GM18868 (cell line): Measurements from ENCODE around the gene CSTPP1.

Experiments used
- ATAC-seq: cut with Tn5 transposase; IDR thresholded peaks from one replicate; pipeline ENCODE4 v1.9.1; 2021; ENCODE audit warnings: mild to moderate bottlenecking, moderate library complexity; ENCODE audit not compliant: unreplicated experiment

The CSTPP1 gene

DNA sequence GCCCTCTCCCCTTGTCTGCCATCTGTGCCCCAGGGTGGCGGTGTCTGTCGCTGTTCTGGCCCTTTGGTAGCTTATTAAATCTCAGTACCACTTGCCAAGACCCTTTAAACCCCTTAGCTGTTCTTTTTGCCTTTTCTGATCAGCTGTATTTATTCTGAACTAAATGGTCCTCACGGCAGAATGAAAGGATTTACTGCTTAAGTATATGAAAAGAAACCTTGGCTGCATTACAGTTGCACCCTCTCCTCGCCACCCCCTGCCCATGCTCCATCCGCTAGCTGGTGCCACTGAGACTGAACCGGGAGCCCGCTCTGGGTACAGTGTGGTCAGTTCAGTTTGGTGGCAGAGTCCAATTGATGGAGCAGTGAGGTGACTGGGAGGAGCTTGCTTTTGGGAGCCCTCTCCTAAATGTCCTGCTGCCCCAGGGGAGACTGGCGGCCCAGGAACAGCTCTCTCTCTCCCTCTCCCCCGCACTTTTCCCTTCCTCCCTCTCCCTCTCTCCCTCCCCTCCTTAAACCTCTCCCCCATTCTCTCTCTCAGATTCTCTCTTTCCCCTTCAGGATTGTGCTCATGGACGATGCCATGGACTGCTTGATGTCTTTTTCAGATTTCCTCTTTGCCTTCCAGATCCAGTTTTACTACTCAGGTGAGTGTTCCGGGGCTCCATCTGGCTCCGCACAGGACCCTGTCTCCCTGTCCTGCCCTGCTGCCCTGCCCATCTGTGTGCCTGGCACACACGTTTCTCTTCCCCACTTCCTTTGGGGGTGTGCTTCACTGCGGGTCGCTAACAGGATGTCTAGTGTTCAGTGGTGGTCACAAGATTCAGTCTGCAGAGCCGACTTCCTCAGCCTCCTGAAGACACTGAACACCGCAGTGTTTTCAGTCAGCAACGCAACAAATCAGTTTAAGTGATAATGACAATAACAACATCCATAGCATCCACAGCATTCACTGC lies 218.3 kb downstream of the CSTPP1 start:
- ATAC-seq = no peak

DNA sequence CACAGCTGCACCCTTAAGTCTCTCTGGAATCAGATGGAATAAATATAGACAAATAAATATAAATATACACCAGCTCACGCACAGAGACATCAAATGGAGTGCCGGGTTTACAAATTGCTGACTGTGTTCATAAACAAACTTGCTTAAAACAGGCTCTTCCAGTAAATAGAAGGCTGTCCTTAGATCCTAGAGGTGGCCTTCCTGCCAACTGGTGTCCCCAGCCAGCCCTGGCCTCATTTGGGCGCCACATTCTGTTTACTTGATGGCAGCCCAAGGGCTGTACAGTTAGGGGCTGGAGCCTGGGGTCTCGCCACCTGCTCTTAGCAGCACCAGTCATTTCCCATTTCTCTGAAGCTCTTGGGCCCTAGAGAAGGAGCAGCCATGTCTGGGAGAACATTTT lies 219.3 kb downstream of the CSTPP1 start:
- no peak for ATAC-seq

DNA sequence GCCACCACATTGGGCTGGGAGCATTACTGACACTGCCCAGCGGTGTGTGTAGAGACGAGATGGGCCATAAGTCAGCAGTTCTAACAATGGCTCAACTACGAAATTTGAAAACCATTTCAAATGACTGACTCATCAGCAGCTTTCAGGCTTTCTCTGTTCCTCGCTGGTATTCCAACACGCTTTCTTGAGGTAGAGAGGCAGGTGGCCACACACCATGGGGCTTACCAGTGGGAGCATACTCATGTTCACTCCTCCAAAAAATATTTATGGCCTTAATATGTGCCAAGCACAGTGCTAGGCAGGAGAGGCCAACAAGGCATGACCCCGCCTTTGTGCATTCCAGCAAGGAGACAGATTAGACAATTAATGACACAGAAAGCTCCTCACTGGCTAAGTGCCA lies 219.8 kb downstream of the CSTPP1 start:
- no peak for ATAC-seq

DNA sequence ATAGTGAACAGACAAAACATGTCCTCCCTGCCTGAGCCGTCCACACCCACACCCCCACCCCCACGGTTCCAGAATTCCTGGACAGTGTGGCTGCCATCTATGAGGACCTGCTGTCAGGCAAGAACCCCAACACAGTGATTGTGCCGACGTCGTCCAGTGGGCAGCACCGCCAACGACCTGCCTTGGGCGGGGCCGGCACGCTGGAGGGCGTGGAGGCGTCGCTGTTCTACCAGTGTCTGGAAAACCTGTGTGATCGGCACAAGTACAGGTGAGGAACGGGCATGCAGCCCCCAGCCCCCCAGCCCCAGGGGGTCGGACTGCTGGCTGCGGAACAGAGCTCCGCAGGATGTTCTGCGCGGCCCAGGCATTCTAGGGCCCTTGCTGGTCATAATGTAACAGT lies 220.4 kb downstream of the CSTPP1 start:
- no peak for ATAC-seq

DNA sequence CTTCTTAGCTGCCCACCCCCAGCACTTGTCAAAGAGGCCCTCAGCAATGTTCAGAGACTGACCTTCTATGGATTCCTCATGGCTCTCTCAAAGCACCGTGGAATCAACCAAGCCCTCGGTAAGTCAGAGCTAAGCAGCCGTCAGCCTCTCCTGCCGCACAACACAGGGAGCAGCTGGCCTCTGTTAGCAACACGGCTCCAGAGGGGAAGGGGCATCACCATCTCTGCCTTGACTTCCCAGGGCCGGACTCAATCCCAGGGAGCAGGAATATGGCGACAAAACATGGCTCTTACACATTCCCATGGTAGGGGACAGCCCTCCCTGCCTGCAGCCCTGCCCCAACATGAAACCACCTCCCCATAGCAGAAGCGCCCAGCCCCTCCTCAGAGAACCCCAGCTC lies 221.2 kb downstream of the CSTPP1 start:
- ATAC-seq = no peak

DNA sequence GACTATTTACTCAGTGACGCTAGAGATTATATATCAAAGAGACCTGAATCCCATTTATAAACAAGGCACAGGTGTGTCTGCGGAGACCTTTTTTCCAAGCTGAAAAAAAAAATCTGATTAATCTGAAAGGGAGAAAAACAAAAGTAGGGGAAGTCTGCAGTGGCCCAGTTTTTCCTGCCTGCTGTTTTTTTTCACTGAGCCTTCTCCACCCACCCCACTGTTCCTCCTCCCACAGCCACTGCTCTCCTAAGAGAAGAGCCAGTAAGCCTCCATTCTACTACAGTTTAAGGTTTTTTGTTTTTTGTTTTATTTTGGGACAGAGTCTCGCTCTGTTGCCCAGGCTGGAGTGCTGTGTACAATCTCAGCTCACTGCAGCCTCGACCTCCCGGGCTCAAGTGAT lies 221.7 kb downstream of the CSTPP1 start:
- ATAC-seq = no peak

DNA sequence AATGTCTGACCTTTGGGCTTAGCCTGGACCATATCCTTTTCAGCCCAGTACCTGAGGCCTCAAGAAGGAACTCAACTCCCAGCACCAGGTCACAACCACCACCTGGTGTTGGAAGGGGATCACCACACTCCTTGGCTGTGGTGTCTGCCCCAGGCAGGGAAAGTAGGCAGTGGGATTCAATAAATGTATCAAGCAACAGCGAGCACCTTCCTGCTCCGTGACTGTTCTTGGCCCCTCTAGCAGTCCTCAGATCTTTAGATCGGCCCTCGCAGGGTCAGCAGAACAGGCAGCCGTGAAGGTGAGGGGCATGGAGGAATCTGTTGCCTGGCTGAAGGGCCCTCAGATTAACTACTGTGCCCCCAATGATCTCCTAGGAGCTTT lies 224.2 kb downstream of the CSTPP1 start:
- no peak for ATAC-seq

DNA sequence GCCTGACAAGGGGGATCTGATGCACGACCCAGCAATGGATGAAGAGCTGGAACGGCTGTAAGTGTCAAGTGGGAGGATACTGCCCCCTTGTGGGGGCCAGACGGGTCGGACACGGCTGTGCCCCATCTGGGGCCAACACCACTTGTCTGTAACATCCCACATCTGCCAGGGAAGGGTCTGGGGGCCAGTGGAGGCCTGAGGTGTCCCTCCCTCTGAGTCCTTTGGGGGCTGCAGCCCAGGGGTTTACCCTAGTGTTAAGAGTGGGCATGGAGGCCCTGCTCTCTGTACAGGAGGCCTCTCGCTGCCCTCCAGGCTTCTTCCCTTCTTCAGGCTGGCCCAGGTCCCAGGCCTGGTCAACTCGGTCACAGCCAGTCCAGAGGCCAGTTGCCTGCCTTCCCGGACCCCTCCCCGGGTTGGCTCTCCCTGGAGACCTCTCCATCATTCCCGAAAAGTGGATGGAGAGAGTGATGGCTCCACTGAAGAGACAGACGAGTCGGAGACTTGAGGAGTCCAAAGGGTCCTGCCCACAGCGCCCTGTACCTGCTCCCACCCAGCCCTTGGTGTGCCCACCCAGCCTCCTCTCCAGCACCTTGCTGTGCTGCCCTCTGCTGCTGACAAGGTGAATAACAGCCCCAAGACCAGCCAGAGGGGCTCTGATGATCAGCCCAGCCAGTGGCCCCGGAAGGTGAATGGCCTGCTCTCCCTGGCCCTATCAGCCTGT lies 224.7 kb downstream of the CSTPP1 start:
- no peak for ATAC-seq

DNA sequence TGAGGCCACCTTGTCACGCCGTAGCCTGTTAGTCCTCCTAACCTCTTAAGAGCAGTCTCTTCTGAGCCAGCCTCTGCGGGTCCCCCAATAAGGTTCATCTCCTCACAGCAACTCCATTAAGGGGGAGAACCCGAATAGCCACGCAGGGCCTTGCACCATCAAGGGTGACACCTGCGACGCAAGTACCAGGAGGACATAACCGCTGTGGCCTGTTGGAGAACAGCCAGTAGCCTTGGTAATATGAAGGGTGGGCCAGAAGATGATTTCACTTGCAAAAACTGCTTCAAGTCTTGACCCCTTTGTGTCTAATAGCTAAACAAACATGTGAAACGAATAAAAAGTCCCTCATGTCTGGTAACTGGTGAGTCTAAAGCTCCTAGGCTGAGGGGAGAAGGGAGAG lies 225.3 kb downstream of the CSTPP1 start:
- ATAC-seq = no peak

DNA sequence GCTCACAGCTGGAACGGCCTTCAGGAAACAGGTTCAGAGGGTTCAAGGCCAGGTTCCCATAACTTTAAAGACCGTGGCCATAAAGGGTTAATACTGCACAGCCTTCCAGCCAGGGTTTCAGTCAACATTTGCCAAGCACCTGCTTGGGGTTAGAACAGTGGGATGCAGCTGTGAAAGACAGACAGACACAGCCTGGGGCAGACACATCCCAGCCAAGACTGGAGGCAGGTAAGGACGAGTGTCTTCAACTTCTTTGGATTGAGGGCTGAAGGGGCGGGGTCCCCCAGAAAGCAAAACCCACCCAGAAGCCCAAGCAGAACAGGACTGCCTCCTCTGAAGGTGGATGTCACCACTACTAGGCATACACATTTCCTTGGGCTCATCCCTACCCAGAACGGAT lies 225.9 kb downstream of the CSTPP1 start:
- ATAC-seq = no peak

DNA sequence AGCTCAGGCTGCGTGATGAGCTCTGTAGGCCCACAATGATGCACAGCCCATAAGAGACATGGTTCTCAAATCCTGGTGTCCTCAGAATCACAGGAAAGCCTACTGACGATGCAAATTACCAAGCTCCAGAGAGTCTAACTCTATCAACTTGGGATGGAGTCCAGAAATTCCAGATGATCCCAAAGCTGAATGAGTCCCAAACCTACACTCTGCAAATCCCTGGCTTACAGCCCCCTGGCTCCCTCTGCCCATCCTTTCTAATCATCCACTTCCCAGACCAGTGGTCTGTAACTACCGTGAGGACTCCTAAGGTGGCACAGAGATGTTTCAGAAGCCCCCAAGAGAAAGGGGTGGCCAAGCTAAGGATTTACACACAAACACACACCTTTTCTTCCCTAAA lies 226.6 kb downstream of the CSTPP1 start:
- no peak for ATAC-seq

DNA sequence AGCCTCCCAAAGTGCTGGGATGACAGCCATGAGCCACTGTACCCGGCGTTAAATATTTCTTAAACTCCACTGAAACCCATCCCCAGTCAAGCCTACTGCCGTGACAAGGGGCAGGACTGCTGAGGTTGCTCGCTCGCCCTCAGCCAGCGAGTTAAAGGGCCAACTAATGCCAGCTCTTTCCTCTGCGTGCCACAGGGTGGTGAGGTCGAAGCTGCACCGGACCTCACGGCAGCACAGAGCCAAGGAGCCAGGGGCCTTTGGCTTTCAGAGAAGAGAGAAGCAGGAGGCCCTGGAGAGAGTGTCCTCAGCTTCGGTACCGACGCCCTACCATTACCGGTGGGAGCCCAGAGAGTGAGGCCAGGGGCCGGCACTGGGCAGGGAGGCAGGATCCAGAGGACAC lies 227.3 kb downstream of the CSTPP1 start:
- ATAC-seq = no peak

DNA sequence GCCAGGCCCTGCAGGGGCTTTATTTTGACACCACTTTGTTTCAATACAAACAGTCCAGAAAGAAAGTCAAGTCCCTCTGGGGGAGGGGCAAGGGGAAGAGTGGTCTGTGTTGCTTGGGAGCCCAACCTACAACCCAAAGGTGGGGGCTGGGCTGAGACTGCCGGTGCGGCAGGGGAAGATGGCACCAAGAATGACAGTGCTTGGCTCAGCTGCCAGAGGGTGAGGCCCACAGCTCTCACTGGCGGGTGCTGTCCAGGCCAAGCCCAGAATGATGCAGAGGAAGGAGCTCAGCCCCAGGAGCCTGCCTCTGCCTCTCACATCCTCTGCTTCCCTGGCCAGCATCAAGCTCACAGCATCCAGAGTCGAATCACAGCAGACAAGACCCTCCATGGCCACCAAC lies 227.8 kb downstream of the CSTPP1 start:
- no peak for ATAC-seq

DNA sequence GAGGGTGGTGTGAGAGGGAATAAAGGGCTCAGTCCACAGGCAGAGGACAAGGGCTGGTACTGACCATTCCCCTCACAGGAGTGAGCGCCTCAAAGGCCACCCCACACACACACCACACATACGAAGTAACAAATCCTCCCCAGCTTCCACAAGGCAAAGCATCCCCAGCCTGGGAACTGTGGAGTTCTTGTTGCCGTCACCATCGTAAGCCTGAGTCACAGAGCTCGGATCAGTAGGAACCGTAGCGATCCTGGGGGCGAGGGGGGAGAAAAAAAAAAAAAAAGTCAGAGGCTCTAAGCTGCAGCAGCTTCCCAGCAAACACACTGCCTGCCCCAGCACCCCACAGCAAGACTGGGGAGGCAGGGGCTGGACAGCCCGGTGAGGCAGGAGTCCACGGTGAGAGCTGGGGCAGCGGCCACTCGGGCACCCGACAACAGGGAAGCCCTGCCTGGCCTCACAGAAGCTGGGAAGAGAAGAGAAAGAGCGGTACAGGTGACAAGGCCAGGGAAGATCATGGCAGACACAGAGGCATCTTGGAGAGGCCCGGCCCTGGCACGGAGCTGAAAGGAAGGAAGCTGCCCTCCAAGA lies 228.8 kb downstream of the CSTPP1 start:
- no peak for ATAC-seq

DNA sequence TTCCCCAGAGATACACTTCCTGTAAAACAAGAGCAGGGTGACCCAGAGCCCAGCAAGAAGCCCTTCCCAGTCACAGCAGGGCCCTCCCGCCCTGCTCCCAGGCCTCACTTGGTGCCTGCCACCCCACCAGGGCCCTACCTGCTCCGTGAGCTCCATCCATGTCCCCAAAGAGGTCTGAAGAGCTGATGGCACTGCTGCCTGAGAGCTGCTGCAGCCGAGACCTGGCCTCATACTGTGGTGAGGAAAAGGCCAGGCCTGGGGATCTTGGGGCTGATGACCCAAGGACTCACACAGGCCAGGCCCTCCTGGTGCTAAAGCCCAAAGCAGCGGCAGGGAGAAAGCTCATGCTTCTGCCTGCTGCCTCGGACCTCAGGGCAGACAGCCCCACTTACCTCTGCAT lies 229.8 kb downstream of the CSTPP1 start:
- no peak for ATAC-seq

DNA sequence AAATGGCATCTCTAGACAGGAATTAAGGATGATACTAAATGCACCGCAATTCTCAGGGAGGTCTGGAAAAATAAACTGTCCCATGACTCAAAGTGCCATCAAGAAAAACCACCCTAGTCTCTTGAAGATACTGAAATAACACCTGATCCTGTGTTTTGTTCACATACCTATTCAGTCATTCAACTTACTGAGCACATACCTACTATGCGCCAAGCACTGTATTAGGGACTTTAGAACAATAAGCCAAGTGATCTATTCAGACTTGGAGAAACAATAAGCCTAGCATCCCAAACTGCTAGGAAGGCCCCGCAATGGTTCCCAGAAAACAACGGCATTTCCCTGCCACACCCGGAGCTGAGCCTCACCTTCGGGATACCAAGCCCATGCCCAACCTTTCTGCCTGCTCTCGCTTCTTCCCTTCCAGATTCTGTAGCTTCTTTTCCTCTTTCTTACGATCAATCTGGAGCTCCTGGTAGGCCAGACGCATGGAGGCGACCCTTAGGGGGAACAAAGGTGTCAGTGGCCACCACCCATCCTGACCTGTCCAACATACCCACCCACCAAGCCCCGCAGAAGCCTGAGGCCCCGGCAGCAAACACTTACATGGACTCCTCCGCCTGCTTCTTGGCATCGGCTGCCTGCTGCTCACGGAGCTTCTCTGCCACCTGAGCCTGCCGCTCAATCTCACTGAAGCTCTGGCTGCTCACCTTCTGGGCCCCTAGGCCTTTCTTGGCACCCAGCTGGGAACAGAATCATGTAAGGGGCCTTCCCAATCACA lies 234.7 kb downstream of the CSTPP1 start:
- no peak for ATAC-seq

DNA sequence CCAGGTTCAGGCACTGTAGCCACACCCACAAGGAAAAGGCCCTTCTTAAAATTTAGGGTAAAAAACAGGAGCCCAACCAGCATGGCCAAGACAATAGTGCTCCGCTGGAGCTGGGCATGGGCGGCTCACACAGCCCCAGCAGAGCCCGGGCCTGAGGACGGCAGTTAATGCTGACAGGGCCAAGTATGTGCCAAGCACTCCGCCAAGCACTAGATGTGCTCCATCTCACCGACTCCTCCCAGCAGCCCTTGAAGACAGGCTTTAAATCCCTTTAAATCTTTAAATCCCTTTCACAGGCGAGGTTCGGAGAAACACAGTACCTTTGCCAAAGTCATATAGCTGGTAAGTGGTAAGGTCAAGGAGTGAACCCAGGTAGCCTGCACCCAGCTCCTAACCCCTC lies 235.3 kb downstream of the CSTPP1 start:
- ATAC-seq = no peak

DNA sequence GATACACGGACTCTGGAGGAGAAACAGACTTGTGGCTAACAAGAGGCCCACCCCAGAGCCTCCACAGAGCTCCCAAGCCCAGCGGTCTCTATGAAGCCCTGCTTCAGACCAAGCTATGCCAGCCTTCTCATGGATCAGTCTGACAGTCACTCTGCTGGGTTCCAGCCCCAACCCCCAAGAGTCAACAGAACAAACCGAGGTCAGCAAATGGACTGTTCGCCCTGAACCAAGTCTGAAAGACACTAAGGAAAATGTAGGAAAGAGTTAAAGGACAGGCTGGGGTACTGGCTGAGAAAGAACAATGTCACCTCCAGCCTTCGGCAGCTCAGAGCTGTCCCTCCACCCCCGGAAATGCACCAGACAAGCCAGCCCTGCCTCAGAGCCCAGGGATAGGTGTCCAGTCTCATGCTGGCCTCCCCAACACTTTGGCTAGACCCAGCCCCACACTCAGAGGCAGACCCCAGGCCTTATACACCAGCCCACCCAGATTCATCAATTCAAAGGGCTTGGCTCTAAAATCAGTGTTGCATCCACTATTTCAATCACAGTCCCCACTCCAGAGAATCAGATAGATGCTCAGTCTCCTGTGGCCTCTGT lies 236.3 kb downstream of the CSTPP1 start:
- no peak for ATAC-seq

DNA sequence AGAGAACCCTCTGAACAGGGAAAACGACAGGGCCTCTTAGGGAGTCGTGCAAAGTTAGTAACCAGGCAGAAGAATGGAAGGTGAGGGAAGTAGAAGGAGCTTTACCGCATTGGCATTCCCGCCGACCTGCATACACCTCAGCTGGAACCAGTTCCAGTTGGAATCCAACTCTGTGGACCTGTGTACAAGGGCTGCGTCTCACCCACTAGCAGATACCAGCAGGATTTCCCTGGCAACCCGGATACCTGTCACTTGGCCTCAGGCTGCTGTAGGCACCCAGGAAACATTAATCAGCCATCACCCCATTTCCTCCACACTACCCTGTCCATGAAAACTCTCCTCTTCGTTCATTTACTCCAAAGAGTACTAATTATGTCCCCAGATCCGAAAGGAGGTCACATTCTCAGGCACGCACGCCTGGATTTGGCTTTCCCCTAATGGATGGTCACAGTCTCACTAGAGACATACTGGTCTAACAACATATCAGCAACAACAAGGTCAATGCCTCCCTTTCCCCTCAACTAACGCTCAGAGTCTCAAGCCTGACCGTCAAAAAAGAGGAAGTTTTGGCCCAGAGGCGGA lies 239.3 kb downstream of the CSTPP1 start:
- ATAC-seq = no peak
